NT2/D1 (cell line): ENCODE measurements around the gene CCDC92B.

Experiments used
- DNase-seq: peaks from one replicate; pipeline ENCODE4 v3.0.0-alpha.2; 2011; ENCODE audit warnings: low read depth, low spot score
- H3K27me3 ChIP-seq: 2 replicates; pipeline ENCODE4 v1.6.0; 2011; ENCODE audit warnings: mild to moderate bottlenecking; ENCODE audit not compliant: insufficient read length, insufficient read depth
- H3K36me3 ChIP-seq: 2 replicates; pipeline ENCODE4 v1.6.1; 2011; ENCODE audit warnings: mild to moderate bottlenecking, low read length, mixed read lengths; ENCODE audit not compliant: insufficient read depth, insufficient read length
- H3K4me1 ChIP-seq: 2 replicates; pipeline ENCODE4 v1.5.1; 2011; ENCODE audit not compliant: insufficient read depth, insufficient read length
- H3K4me3 ChIP-seq: 2 replicates; pipeline ENCODE4 v1.5.1; 2011; ENCODE audit warnings: low read depth; ENCODE audit not compliant: insufficient read length
- H3K9ac ChIP-seq: 2 replicates; pipeline ENCODE4 v1.6.0; 2011; ENCODE audit warnings: low read depth; ENCODE audit not compliant: insufficient read length
- H3K9me3 ChIP-seq: 2 replicates; pipeline ENCODE4 v1.5.1; 2011; ENCODE audit warnings: mild to moderate bottlenecking, low read length; ENCODE audit not compliant: insufficient read depth
- SUZ12 ChIP-seq: IDR thresholded peaks from 2 replicates; pipeline ENCODE4 v1.6.1; 2011; ENCODE audit not compliant: insufficient read length, insufficient read depth; ENCODE audit errors: extremely low read depth
- YY1 ChIP-seq: IDR thresholded peaks from 2 replicates; pipeline ENCODE4 v1.6.1; 2011; ENCODE audit not compliant: insufficient read length, insufficient read depth
- ZNF274 ChIP-seq: IDR thresholded peaks from 2 replicates; pipeline ENCODE4 v1.6.1; 2011; ENCODE audit warnings: mild to moderate bottlenecking, low read depth, low read length

The CCDC92B gene

GRCh38 chr17:2719861-2720260, 29.6 kb downstream of the CCDC92B start:
- Histone ChIP-seq H3K27me3 (no peaks in the 10 kb centered on the region), H3K4me3 (no peak overlapping the region), H3K9me3 (no peaks in the 10 kb centered on the region), H3K4me1 (peaks cover 8% of the 10 kb centered on the region), H3K9ac (no peak overlapping the region), H3K36me3 (no peaks in the 10 kb centered on the region)
- TF ChIP-seq ZNF274 (peak; percentile 31; the same call in 1 of the 2 replicates), SUZ12 (no peak)
- DNase-seq, result no peak

- no peak overlapping the region for H3K9ac ChIP-seq
- no peaks in the 10 kb centered on the region for H3K9me3 ChIP-seq
- H3K36me3 ChIP-seq, result no peaks in the 10 kb centered on the region
- no peak overlapping the region for H3K4me3 ChIP-seq
- DNase-seq, result no peak
- H3K4me1 ChIP-seq, result peaks cover 8% of the 10 kb centered on the region
- TF ChIP-seq SUZ12 (no peak), YY1 (no peak), ZNF274 (no peak)
- no peaks in the 10 kb centered on the region for H3K27me3 ChIP-seq
These were observed 31.1 kb downstream of the CCDC92B start for GRCh38 chr17:2718150-2718938.

DNA sequence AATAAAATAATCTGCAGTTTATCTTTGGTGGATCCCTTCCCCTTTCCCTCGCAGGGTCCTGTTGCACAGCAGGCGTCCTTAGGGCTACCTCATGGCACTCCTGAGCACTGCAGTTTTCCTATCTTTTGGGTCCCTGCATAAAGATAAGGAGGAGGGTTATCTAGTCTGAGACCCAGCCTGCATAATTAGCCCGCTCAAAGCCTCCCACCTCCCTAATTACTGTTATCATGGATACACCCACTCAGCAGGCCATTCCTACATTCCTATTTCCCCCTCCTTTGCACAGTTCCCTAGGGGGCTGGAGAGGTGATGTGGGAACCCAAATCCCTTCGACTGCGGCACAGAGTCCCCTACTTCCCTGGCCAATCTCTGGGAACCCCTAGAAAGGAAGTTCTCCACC, 32.8 kb downstream of the CCDC92B start:
- no peaks in the 10 kb centered on the region for H3K9me3 ChIP-seq
- H3K4me3 ChIP-seq, result no peak overlapping the region
- no peaks in the 10 kb centered on the region for H3K27me3 ChIP-seq
- H3K36me3 ChIP-seq, result no peaks in the 10 kb centered on the region
- no peak for DNase-seq
- H3K9ac ChIP-seq, result no peak overlapping the region
- peaks cover 10% of the 10 kb centered on the region for H3K4me1 ChIP-seq
- no peak for TF ChIP-seq YY1
- TF ChIP-seq SUZ12, result no peak
- no peak for TF ChIP-seq ZNF274

- peaks cover 18% of the 10 kb centered on the region for H3K4me1 ChIP-seq
- H3K9me3 ChIP-seq, result no peaks in the 10 kb centered on the region
- peaks cover 3% of the 10 kb centered on the region for H3K36me3 ChIP-seq
- TF ChIP-seq YY1 (no peak), ZNF274 (no peak), SUZ12 (no peak)
- H3K27me3 ChIP-seq, result peaks cover 9% of the 10 kb centered on the region
- H3K9ac ChIP-seq, result no peak overlapping the region
- no peak for DNase-seq
- no peak overlapping the region for H3K4me3 ChIP-seq
These were observed 35.6 kb downstream of the CCDC92B start for GRCh38 chr17:2713881-2714280.

DNA sequence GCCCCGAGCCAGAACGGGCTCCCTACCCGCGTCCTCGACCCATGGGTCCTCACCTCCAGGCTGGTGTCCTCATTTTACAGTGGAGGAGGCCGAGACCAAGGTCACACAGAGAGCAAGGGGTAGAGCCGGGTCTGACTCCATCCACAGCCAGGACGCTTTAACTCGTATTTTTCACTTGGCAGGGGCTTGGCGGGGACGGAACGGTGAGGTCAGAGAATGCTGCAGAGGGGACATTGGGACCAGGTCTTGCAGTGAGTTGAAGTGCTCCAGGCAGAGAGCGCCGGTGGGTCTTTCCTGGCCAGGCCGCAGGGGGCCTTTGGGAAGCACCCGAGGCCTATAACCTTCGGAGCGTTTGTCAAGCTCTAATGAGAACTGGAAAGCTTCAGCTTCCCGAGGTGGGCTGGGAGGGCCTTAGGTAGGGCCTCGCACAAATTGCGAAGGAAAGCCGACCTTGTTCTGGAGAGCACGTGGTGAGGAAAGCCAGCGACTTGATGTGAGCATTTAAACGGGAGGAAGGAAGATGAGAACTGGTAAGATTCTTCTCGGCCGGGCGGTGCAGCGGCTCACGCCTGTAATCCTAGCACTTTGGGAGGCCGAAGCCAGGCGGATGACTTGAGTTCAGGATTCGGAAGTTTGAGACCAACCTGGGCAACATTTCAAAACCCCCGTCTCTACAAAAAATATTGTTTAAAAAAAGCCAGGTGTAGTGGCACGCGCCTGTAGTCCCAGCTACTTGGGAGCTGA, 37.0 kb downstream of the CCDC92B start:
- peak overlapping the region; percentile 72 for H3K9ac ChIP-seq
- no peaks in the 10 kb centered on the region for H3K9me3 ChIP-seq
- no peak for TF ChIP-seq YY1
- H3K4me3 ChIP-seq, result peak overlapping the region; percentile 72
- H3K36me3 ChIP-seq, result peaks cover 8% of the 10 kb centered on the region
- no peak for DNase-seq
- peaks cover 9% of the 10 kb centered on the region for H3K27me3 ChIP-seq
- H3K4me1 ChIP-seq, result peaks cover 24% of the 10 kb centered on the region

GRCh38 chr17:2711608-2712299, 37.7 kb downstream of the CCDC92B start, which contains the start of gene CLUH:
TSS of gene CLUH (minus strand) at chr17:2711764. CDS start at chr17:2711661, 103 bp downstream.
- H3K4me3 ChIP-seq, result peak within 1 kb of the TSS; percentile 72
- H3K36me3 ChIP-seq, result peaks cover 10% of the 10 kb centered on the region
- peaks cover 9% of the 10 kb centered on the region for H3K27me3 ChIP-seq
- no peaks in the 10 kb centered on the region for H3K9me3 ChIP-seq
- peaks cover 29% of the 10 kb centered on the region for H3K4me1 ChIP-seq
- peak within 1 kb of the TSS; percentile 89 for H3K9ac ChIP-seq
- DNase-seq, result no peak
- TF ChIP-seq YY1 (no peak), SUZ12 (no peak), ZNF274 (no peak)
